Prostate gland (tissue), 2 donors: ENCODE results near the gene RPL37. TPM values are rescaled to one million over a fixed set of nuclear protein-coding genes. Genes with fewer than 3 reads are reported as not detected.
"Not testable (repeated sequence)": the region's sequence is repeated elsewhere in the genome, so short reads cannot be mapped to it uniquely, and the experiment has no call there.

ENCODE experiments used
- DNase-seq: peaks from one replicate; pipeline ENCODE4 v3.0.0-alpha.2; 2019; ENCODE audit warnings: low spot score
- H3K27ac ChIP-seq, 2 donors: fragments of 200-600 bp; sonication (generic); 2 replicates each; pipeline ENCODE4 v1.5.1; 2017 to 2019
- H3K27me3 ChIP-seq: fragments of 200-600 bp; sonication (generic); replicated peaks from 2 replicates; pipeline ENCODE4 v1.5.1; 2019; ENCODE audit not compliant: insufficient read depth
- H3K36me3 ChIP-seq, 2 donors: fragments of 200-600 bp; sonication (generic); 1 replicate in 1 of 2; 2 replicates in 1 of 2; pipeline versions ENCODE4 v1.5.1 to v1.8.1; 2017 to 2019
- H3K4me1 ChIP-seq: fragments of 200-600 bp; sonication (generic); replicated peaks from 2 replicates; pipeline ENCODE4 v1.5.1; 2019
- H3K4me3 ChIP-seq, 2 donors: fragments of 200-600 bp; sonication (generic); 2 replicates each; pipeline ENCODE4 v1.5.1; 2017 to 2019
- H3K9me3 ChIP-seq: fragments of 200-600 bp; sonication (generic); 2 replicates; pipeline ENCODE4 v1.5.1; 2017
- CTCF ChIP-seq, 4 experiments: fragments of 200-600 bp in 2 of 4; fragments of 450-650 bp in 2 of 4; sonication (generic) in 2 of 4; IDR thresholded peaks; 1 replicate in 3 of 4; 2 replicates in 1 of 4; pipeline ENCODE4 v1.5.1; 2016 to 2019; ENCODE audit warnings: antibody characterized with exemption in 4 of 4, mild to moderate bottlenecking in 2 of 4, moderate library complexity in 2 of 4
- POLR2A ChIP-seq: fragments of 450-650 bp; IDR thresholded peaks from one replicate; pipeline ENCODE4 v1.6.1; 2016; ENCODE audit warnings: antibody characterized with exemption, mild to moderate bottlenecking
- POLR2AphosphoS5 ChIP-seq: sonication (generic); formaldehyde crosslinking; IDR thresholded peaks from one replicate; pipeline ENCODE4 v1.6.1; 2017; ENCODE audit warnings: antibody characterized with exemption
- WGBS: methylation state at CpG from one replicate; pipeline ENCODE4 v1.1.5; 2018; 5-methylcytosine and 5-hydroxymethylcytosine counted together
- intact Hi-C: fragments of 100-400 bp; cut with DNase I; formaldehyde crosslinking; loops from one replicate; pipeline ENCODE4 v1.14.2; 2022
- total RNA-seq, 2 donors: library from RNA; depleted of rRNA; stranded (reverse); fragments of >200 nt; gene quantifications; one replicate each; pipeline ENCODE4 v1.1.0, GENCODE V29; 2016

Gene RPL37
- total RNA-seq, 2 donors from 2014 or later: 188 to 343 TPM

- no peaks in the 10 kb centered on the region for H3K36me3 ChIP-seq
- no peak for DNase-seq
- peaks cover 8% of the 10 kb centered on the region for H3K4me1 ChIP-seq
- intact Hi-C loops: no loop called here
- WGBS: 35% methylated on average over 3 of the region's 3 CpGs
- H3K27me3 ChIP-seq: no peaks in the 10 kb centered on the region
- no peak overlapping the region for H3K4me3 ChIP-seq
- no peak overlapping the region for H3K27ac ChIP-seq
- no peaks in the 10 kb centered on the region for H3K9me3 ChIP-seq
- no peak for TF ChIP-seq POLR2AphosphoS5
- TF ChIP-seq CTCF (IDR thresholded peaks at IDR 0.05): no peak
- no peak for TF ChIP-seq POLR2A
These were observed 43.3 kb downstream of the RPL37 start for GRCh38 chr5:40791715-40792139.

GRCh38 chr5:40790947-40791593 lies 44.0 kb downstream of the RPL37 start:
- WGBS: 53% methylated on average over 3 of the region's 3 CpGs
- no peak for DNase-seq
- no peaks in the 10 kb centered on the region for H3K9me3 ChIP-seq
- H3K27ac ChIP-seq: no peak overlapping the region
- H3K4me1 ChIP-seq: peaks cover 5% of the 10 kb centered on the region
- H3K4me3 ChIP-seq: no peak overlapping the region
- intact Hi-C loops: no loop called here
- H3K27me3 ChIP-seq: no peaks in the 10 kb centered on the region
- no peaks in the 10 kb centered on the region for H3K36me3 ChIP-seq
- TF ChIP-seq CTCF (IDR thresholded peaks at IDR 0.05): no peak
- TF ChIP-seq POLR2A: no peak
- TF ChIP-seq POLR2AphosphoS5: no peak

GRCh38 chr5:40788941-40789340 lies 46.1 kb downstream of the RPL37 start:
- H3K27me3 ChIP-seq, DNase-seq, H3K4me3 ChIP-seq, H3K9me3 ChIP-seq, H3K36me3 ChIP-seq, intact Hi-C loops, H3K4me1 ChIP-seq, H3K27ac ChIP-seq: not testable (repeated sequence)
- WGBS: 98% methylated on average over 5 of the region's 5 CpGs

GRCh38 chr5:40787986-40788385 lies 47.0 kb downstream of the RPL37 start:
- H3K4me1 ChIP-seq: no peaks in the 10 kb centered on the region

GRCh38 chr5:40786664-40787063 lies 48.4 kb downstream of the RPL37 start:
- intact Hi-C loops, DNase-seq, H3K9me3 ChIP-seq, H3K27me3 ChIP-seq, H3K36me3 ChIP-seq, H3K4me3 ChIP-seq, H3K27ac ChIP-seq, H3K4me1 ChIP-seq: not testable (repeated sequence)
- whole genome bisulfite sequencing: 96% methylated on average over 3 of the region's 3 CpGs

More at GRCh38 chr5:40787986-40788385, 47.0 kb downstream of the RPL37 start:
- DNase-seq: no peak
- no peaks in the 10 kb centered on the region for H3K9me3 ChIP-seq
- H3K27ac ChIP-seq: no peak overlapping the region
- no peaks in the 10 kb centered on the region for H3K36me3 ChIP-seq
- TF ChIP-seq POLR2A (no peak), CTCF (IDR thresholded peaks at IDR 0.05) (no peak), POLR2AphosphoS5 (no peak)
- H3K4me3 ChIP-seq: no peak overlapping the region
- no peaks in the 10 kb centered on the region for H3K27me3 ChIP-seq
- intact Hi-C loops: no loop called here
- 100% methylated on average over 1 of the region's 1 CpG for WGBS

GRCh38 chr5:40784916-40785315 lies 50.1 kb downstream of the RPL37 start:
- 77% methylated on average over 1 of the region's 1 CpG for WGBS
- no peak overlapping the region for H3K4me3 ChIP-seq
- no peaks in the 10 kb centered on the region for H3K4me1 ChIP-seq
- H3K27me3 ChIP-seq: no peaks in the 10 kb centered on the region
- DNase-seq: no peak
- no peak overlapping the region for H3K27ac ChIP-seq
- no peaks in the 10 kb centered on the region for H3K36me3 ChIP-seq
- intact Hi-C loops: no loop called here
- no peak for TF ChIP-seq CTCF (IDR thresholded peaks at IDR 0.05)
- no peak for TF ChIP-seq POLR2A
- TF ChIP-seq POLR2AphosphoS5: no peak
- no peaks in the 10 kb centered on the region for H3K9me3 ChIP-seq
